DND-41 (cell line): ENCODE data around the gene BRPF3.

Experiments
- CTCF ChIP-seq: IDR thresholded peaks from 2 replicates; pipeline ENCODE4 v1.5.1; 2012; ENCODE audit warnings: borderline replicate concordance, low read length, moderate library complexity, mild to moderate bottlenecking; ENCODE audit not compliant: poor library complexity, severe bottlenecking; ENCODE audit errors: extremely low read depth
- EZH2 ChIP-seq: IDR thresholded peaks from 3 replicates; pipeline ENCODE4 v1.6.1; 2012; ENCODE audit warnings: borderline replicate concordance, low read depth, mild to moderate bottlenecking, moderate library complexity, low read length, inconsistent platforms; ENCODE audit not compliant: severe bottlenecking

GRCh38 chr6:36244641-36245280 is 48.2 kb downstream of the BRPF3 start:
- TF ChIP-seq CTCF (no peak), EZH2 (no peak)
